HG03064 (cell line): ENCODE results near the gene GLMN.

ENCODE experiments used
- ATAC-seq: cut with Tn5 transposase; IDR thresholded peaks from one replicate; pipeline ENCODE4 v1.9.1; 2021; ENCODE audit warnings: low read depth; ENCODE audit not compliant: unreplicated experiment

GLMN gene

GRCh38 chr1:92203105-92203504 lies 95.7 kb downstream of the GLMN start:
- ATAC-seq = no peak

GRCh38 chr1:92201973-92202372 lies 96.8 kb downstream of the GLMN start:
- no peak for ATAC-seq
